HG02759 (cell line): ENCODE data around the gene SVIL.
"Not testable (repeated sequence)": the region's sequence is repeated elsewhere in the genome, so short reads cannot be mapped to it uniquely, and the experiment has no call there.

Source experiments
- ATAC-seq: cut with Tn5 transposase; IDR thresholded peaks from one replicate; pipeline ENCODE4 v1.9.1; 2021; ENCODE audit warnings: mild to moderate bottlenecking, moderate library complexity; ENCODE audit not compliant: unreplicated experiment

The SVIL gene

GRCh38 chr10:29492774-29493173 lies 142.0 kb downstream of the SVIL start:
- no peak for ATAC-seq

- no peak for ATAC-seq
Measured at GRCh38 chr10:29491918-29492317, 142.9 kb downstream of the SVIL start.

- not testable (repeated sequence) for ATAC-seq
Measured at GRCh38 chr10:29490781-29491280, 143.9 kb downstream of the SVIL start.

- ATAC-seq = not testable (repeated sequence)
Measured at GRCh38 chr10:29488471-29488870, 146.3 kb downstream of the SVIL start.

GRCh38 chr10:29487884-29488266 lies 146.9 kb downstream of the SVIL start:
- ATAC-seq = not testable (repeated sequence)

GRCh38 chr10:29487032-29487883 lies 147.5 kb downstream of the SVIL start:
- ATAC-seq = not testable (repeated sequence)

- ATAC-seq = peak; percentile 54
Measured at GRCh38 chr10:29486433-29486832, 148.3 kb downstream of the SVIL start.

- ATAC-seq = not testable (repeated sequence)
Measured at GRCh38 chr10:29484677-29485076, 150.1 kb downstream of the SVIL start.

GRCh38 chr10:29482591-29483431 lies 152.0 kb downstream of the SVIL start:
- no peak for ATAC-seq

GRCh38 chr10:29481906-29482440 lies 152.8 kb downstream of the SVIL start:
- ATAC-seq = no peak

GRCh38 chr10:29479981-29480954 lies 154.5 kb downstream of the SVIL start:
- ATAC-seq = no peak

GRCh38 chr10:29479081-29479925 lies 155.5 kb downstream of the SVIL start:
- no peak for ATAC-seq

GRCh38 chr10:29473406-29474100 lies 161.2 kb downstream of the SVIL start:
- ATAC-seq = no peak

GRCh38 chr10:29473087-29473356 lies 161.7 kb downstream of the SVIL start:
- no peak for ATAC-seq

GRCh38 chr10:29472301-29473086 lies 162.3 kb downstream of the SVIL start:
- no peak for ATAC-seq

GRCh38 chr10:29471544-29471859 lies 163.3 kb downstream of the SVIL start:
- ATAC-seq = no peak

GRCh38 chr10:29470843-29471543 lies 163.8 kb downstream of the SVIL start:
- no peak for ATAC-seq

- no peak for ATAC-seq
Measured at GRCh38 chr10:29470355-29470705, 164.4 kb downstream of the SVIL start.
